ENCODE measurements around the gene PHYKPL.

PHYKPL gene

GRCh38 chr5:178232124-178232919, at the start of gene PHYKPL:
Gene PHYKPL (minus strand): TSS chr5:178232802. CDS start chr5:178232550, 252 bp downstream.
- no peaks in the 10 kb centered on the region for H3K9me3 ChIP-seq (ENCODE audit: control insufficient read depth in 2 of 2, low read length in 2 of 2)
- H3K27me3 ChIP-seq (ENCODE audit: control insufficient read depth in 1 of 2, insufficient read depth in 2 of 2, low read length in 2 of 2) = no peaks in the 10 kb centered on the region
- peaks cover 15 to 25% of the 10 kb centered on the region in 2 donors for H3K36me3 ChIP-seq (ENCODE audit: control insufficient read depth in 2 of 2, insufficient read depth in 2 of 2, low read length in 2 of 2)
- peak within 1 kb of the TSS; percentile 80 to 93 for H3K4me3 ChIP-seq (ENCODE audit: low read length in 2 of 2)
- H3K9ac ChIP-seq (ENCODE audit: low read length in 2 of 2) = peak within 1 kb of the TSS; percentile 86 to 88
- peaks cover 41% of the 10 kb centered on the region for H3K4me1 ChIP-seq (ENCODE audit: control insufficient read depth, insufficient read depth, low read length)
- H3K27ac ChIP-seq (ENCODE audit: low read length) = peak within 1 kb of the TSS; percentile 89

GRCh38 chr5:178282391-178282790, 49.8 kb upstream of the PHYKPL start:
- peaks cover 0 to 8% of the 10 kb centered on the region in 2 donors for H3K9me3 ChIP-seq (ENCODE audit: control insufficient read depth in 2 of 2, low read length in 2 of 2)
- no peak overlapping the region for H3K27ac ChIP-seq (ENCODE audit: low read length)
- H3K27me3 ChIP-seq (ENCODE audit: control insufficient read depth in 1 of 2, insufficient read depth in 2 of 2, low read length in 2 of 2) = peaks cover 0 to 3% of the 10 kb centered on the region in 2 donors
- H3K4me1 ChIP-seq (ENCODE audit: control insufficient read depth, insufficient read depth, low read length) = peaks cover 8% of the 10 kb centered on the region
- H3K4me3 ChIP-seq (ENCODE audit: low read length in 2 of 2) = no peak overlapping the region
- H3K36me3 ChIP-seq (ENCODE audit: control insufficient read depth in 2 of 2, insufficient read depth in 2 of 2, low read length in 2 of 2) = no peaks in the 10 kb centered on the region
- H3K9ac ChIP-seq (ENCODE audit: low read length in 2 of 2) = no peak overlapping the region

- Histone ChIP-seq H3K4me1 (ENCODE audit: control insufficient read depth, insufficient read depth, low read length) (peaks cover 8% of the 10 kb centered on the region), H3K27me3 (ENCODE audit: control insufficient read depth in 1 of 2, insufficient read depth in 2 of 2, low read length in 2 of 2) (peaks cover 0 to 3% of the 10 kb centered on the region in 2 donors), H3K36me3 (ENCODE audit: control insufficient read depth in 2 of 2, insufficient read depth in 2 of 2, low read length in 2 of 2) (no peaks in the 10 kb centered on the region), H3K27ac (ENCODE audit: low read length) (no peak overlapping the region), H3K4me3 (ENCODE audit: low read length in 2 of 2) (no peak overlapping the region), H3K9me3 (ENCODE audit: control insufficient read depth in 2 of 2, low read length in 2 of 2) (peaks cover 0 to 8% of the 10 kb centered on the region in 2 donors), H3K9ac (ENCODE audit: low read length in 2 of 2) (no peak overlapping the region)
Observed at GRCh38 chr5:178281331-178281730, 48.7 kb upstream of the PHYKPL start.

GRCh38 chr5:178280631-178281030, 48.0 kb upstream of the PHYKPL start:
- H3K9me3 ChIP-seq (ENCODE audit: control insufficient read depth in 2 of 2, low read length in 2 of 2) = peaks cover 0 to 12% of the 10 kb centered on the region in 2 donors
- peaks cover 8% of the 10 kb centered on the region for H3K4me1 ChIP-seq (ENCODE audit: control insufficient read depth, insufficient read depth, low read length)
- no peak overlapping the region for H3K9ac ChIP-seq (ENCODE audit: low read length in 2 of 2)
- H3K36me3 ChIP-seq (ENCODE audit: control insufficient read depth in 2 of 2, insufficient read depth in 2 of 2, low read length in 2 of 2) = no peaks in the 10 kb centered on the region
- no peak overlapping the region for H3K4me3 ChIP-seq (ENCODE audit: low read length in 2 of 2)
- H3K27ac ChIP-seq (ENCODE audit: low read length) = no peak overlapping the region
- peaks cover 0 to 6% of the 10 kb centered on the region in 2 donors for H3K27me3 ChIP-seq (ENCODE audit: control insufficient read depth in 1 of 2, insufficient read depth in 2 of 2, low read length in 2 of 2)

GRCh38 chr5:178279723-178280438, 47.3 kb upstream of the PHYKPL start:
- Histone ChIP-seq H3K9me3 (ENCODE audit: control insufficient read depth in 2 of 2, low read length in 2 of 2) (peaks cover 0 to 13% of the 10 kb centered on the region in 2 donors), H3K27ac (ENCODE audit: low read length) (no peak overlapping the region), H3K27me3 (ENCODE audit: control insufficient read depth in 1 of 2, insufficient read depth in 2 of 2, low read length in 2 of 2) (peaks cover 0 to 6% of the 10 kb centered on the region in 2 donors), H3K36me3 (ENCODE audit: control insufficient read depth in 2 of 2, insufficient read depth in 2 of 2, low read length in 2 of 2) (no peaks in the 10 kb centered on the region), H3K4me3 (ENCODE audit: low read length in 2 of 2) (no peak overlapping the region), H3K4me1 (ENCODE audit: control insufficient read depth, insufficient read depth, low read length) (peaks cover 8% of the 10 kb centered on the region), H3K9ac (ENCODE audit: low read length in 2 of 2) (no peak overlapping the region)

GRCh38 chr5:178279026-178279722, 46.6 kb upstream of the PHYKPL start:
- H3K36me3 ChIP-seq (ENCODE audit: control insufficient read depth in 2 of 2, insufficient read depth in 2 of 2, low read length in 2 of 2) = no peaks in the 10 kb centered on the region
- no peak overlapping the region for H3K4me3 ChIP-seq (ENCODE audit: low read length in 2 of 2)
- no peak overlapping the region for H3K27ac ChIP-seq (ENCODE audit: low read length)
- peaks cover 8% of the 10 kb centered on the region for H3K4me1 ChIP-seq (ENCODE audit: control insufficient read depth, insufficient read depth, low read length)
- H3K9me3 ChIP-seq (ENCODE audit: control insufficient read depth in 2 of 2, low read length in 2 of 2) = peaks cover 0 to 13% of the 10 kb centered on the region in 2 donors
- peaks cover 0 to 6% of the 10 kb centered on the region in 2 donors for H3K27me3 ChIP-seq (ENCODE audit: control insufficient read depth in 1 of 2, insufficient read depth in 2 of 2, low read length in 2 of 2)
- no peak overlapping the region for H3K9ac ChIP-seq (ENCODE audit: low read length in 2 of 2)

- H3K4me1 ChIP-seq (ENCODE audit: control insufficient read depth, insufficient read depth, low read length) = peaks cover 8% of the 10 kb centered on the region
- peaks cover 0 to 6% of the 10 kb centered on the region in 2 donors for H3K27me3 ChIP-seq (ENCODE audit: control insufficient read depth in 1 of 2, insufficient read depth in 2 of 2, low read length in 2 of 2)
- H3K36me3 ChIP-seq (ENCODE audit: control insufficient read depth in 2 of 2, insufficient read depth in 2 of 2, low read length in 2 of 2) = no peaks in the 10 kb centered on the region
- H3K27ac ChIP-seq (ENCODE audit: low read length) = no peak overlapping the region
- H3K9me3 ChIP-seq (ENCODE audit: control insufficient read depth in 2 of 2, low read length in 2 of 2) = peaks cover 0 to 8% of the 10 kb centered on the region in 2 donors
- no peak overlapping the region for H3K9ac ChIP-seq (ENCODE audit: low read length in 2 of 2)
- H3K4me3 ChIP-seq (ENCODE audit: low read length in 2 of 2) = no peak overlapping the region
Observed at GRCh38 chr5:178278358-178279023, 45.9 kb upstream of the PHYKPL start.

GRCh38 chr5:178277866-178278265, 45.3 kb upstream of the PHYKPL start:
- H3K36me3 ChIP-seq (ENCODE audit: control insufficient read depth in 2 of 2, insufficient read depth in 2 of 2, low read length in 2 of 2) = no peaks in the 10 kb centered on the region
- H3K9me3 ChIP-seq (ENCODE audit: control insufficient read depth in 2 of 2, low read length in 2 of 2) = peaks cover 0 to 5% of the 10 kb centered on the region in 2 donors
- no peak overlapping the region for H3K4me3 ChIP-seq (ENCODE audit: low read length in 2 of 2)
- H3K27ac ChIP-seq (ENCODE audit: low read length) = no peak overlapping the region
- peaks cover 8% of the 10 kb centered on the region for H3K4me1 ChIP-seq (ENCODE audit: control insufficient read depth, insufficient read depth, low read length)
- no peak overlapping the region for H3K9ac ChIP-seq (ENCODE audit: low read length in 2 of 2)
- peaks cover 0 to 6% of the 10 kb centered on the region in 2 donors for H3K27me3 ChIP-seq (ENCODE audit: control insufficient read depth in 1 of 2, insufficient read depth in 2 of 2, low read length in 2 of 2)

GRCh38 chr5:178277346-178277745, 44.7 kb upstream of the PHYKPL start:
- Histone ChIP-seq H3K9me3 (ENCODE audit: control insufficient read depth in 2 of 2, low read length in 2 of 2) (peaks cover 0 to 5% of the 10 kb centered on the region in 2 donors), H3K9ac (ENCODE audit: low read length in 2 of 2) (no peak overlapping the region), H3K27me3 (ENCODE audit: control insufficient read depth in 1 of 2, insufficient read depth in 2 of 2, low read length in 2 of 2) (peaks cover 0 to 6% of the 10 kb centered on the region in 2 donors), H3K27ac (ENCODE audit: low read length) (no peak overlapping the region), H3K36me3 (ENCODE audit: control insufficient read depth in 2 of 2, insufficient read depth in 2 of 2, low read length in 2 of 2) (no peaks in the 10 kb centered on the region), H3K4me3 (ENCODE audit: low read length in 2 of 2) (no peak overlapping the region), H3K4me1 (ENCODE audit: control insufficient read depth, insufficient read depth, low read length) (peaks cover 8% of the 10 kb centered on the region)
